K562 (cell line): ENCODE results near the gene PRM3. TPM values are rescaled to one million over a fixed set of nuclear protein-coding genes. Genes with fewer than 3 reads are reported as not detected.
A peak's percentile ranks its signal among the peaks of the same experiment; 100 is the strongest.

Experiments
- ATAC-seq: fragments of 200-7000 bp; cut with Tn5 transposase; 3 replicates; pipeline ENCODE4 v1.9.1; 2020; ENCODE audit warnings: moderate library complexity
- Bru-seq: library from RNA; stranded (reverse); fragments of 400-500 nt; gene quantifications from one replicate; lab custom pipeline; 2021; lab: Mats Ljungman, UMichigan
- BruChase-seq, 2 experiments: library from RNA; stranded (reverse); fragments of 400-500 nt; gene quantifications; one replicate each; lab custom pipeline; 2021; lab: Mats Ljungman, UMichigan
- BruUV-seq: library from RNA; stranded (reverse); fragments of 400-500 nt; replicated peaks from 2 replicates; lab custom pipeline; 2021; lab: Mats Ljungman, UMichigan
- CTCF ChIA-PET: fragments of 300-600 bp; formaldehyde crosslinking; extraction: SDS; loops from one replicate; lab custom pipeline; 2021; ENCODE audit warnings: low intra/inter-chr PET ratio; lab: Yijun Ruan, JAX
- POLR2A ChIA-PET: fragments of 300-600, 350-650 bp; sonication (Branson Sonifier 250); formaldehyde crosslinking; extraction: SDS; loops from one replicate; lab custom pipeline; 2021; ENCODE audit warnings: antibody characterized with exemption, inconsistent platforms; lab: Yijun Ruan, JAX
- DNase-seq, 4 experiments: peaks; one replicate each; pipeline versions ENCODE4 v3.0.0 to v3.0.0-alpha.2; 2011 to 2018; ENCODE audit warnings: low spot score in 3 of 4, mixed read lengths in 3 of 4; ENCODE audit errors: extremely low read depth in 1 of 4
- FAIRE-seq: peaks from 2 replicates; lab custom pipeline; 2011; peaks lifted over from hg19 to GRCh38; lab: Jason Lieb, UNC
- H2AFZ ChIP-seq: 2 replicates; pipeline ENCODE4 v1.6.0; 2011; ENCODE audit warnings: low read depth, low read length, control low read depth, inconsistent platforms
- H3K27ac ChIP-seq: fragments of 200-600 bp; 3 replicates; pipeline ENCODE4 v1.8.0; 2011; ENCODE audit warnings: low read depth, mild to moderate bottlenecking, control low read depth, inconsistent platforms, low read length, moderate library complexity, mixed read lengths; ENCODE audit errors: extremely low read depth
- H3K27me3 ChIP-seq, 2 experiments: fragments of 300-600 bp in 1 of 2; 2 replicates in 1 of 2; 3 replicates in 1 of 2; pipeline versions ENCODE4 v1.6.0 to v1.8.0; 2011; ENCODE audit warnings: inconsistent platforms in 2 of 2, low read length in 2 of 2, mild to moderate bottlenecking in 1 of 2, mixed read lengths in 1 of 2, moderate library complexity in 1 of 2; ENCODE audit not compliant: control insufficient read depth in 2 of 2, insufficient read depth in 2 of 2
- H3K36me3 ChIP-seq: fragments of 300-600 bp; 3 replicates; pipeline ENCODE4 v1.8.0; 2011; ENCODE audit warnings: mild to moderate bottlenecking, low read length, inconsistent platforms; ENCODE audit not compliant: control insufficient read depth, insufficient read depth
- H3K4me1 ChIP-seq, 2 experiments: fragments of 200-600 bp in 1 of 2; replicated peaks in 1 of 2; 2 replicates in 1 of 2; 3 replicates in 1 of 2; pipeline versions ENCODE4 v1.5.1 to v1.8.0; 2011; ENCODE audit warnings: inconsistent platforms in 2 of 2, low read length in 2 of 2, mild to moderate bottlenecking in 1 of 2, mixed read lengths in 1 of 2, moderate library complexity in 1 of 2; ENCODE audit not compliant: control insufficient read depth in 2 of 2, insufficient read depth in 2 of 2
- H3K4me2 ChIP-seq: 2 replicates; pipeline ENCODE4 v1.6.1; 2011; ENCODE audit warnings: low read length, control low read depth, inconsistent platforms, mixed read lengths; ENCODE audit not compliant: insufficient read depth
- H3K4me3 ChIP-seq: fragments of 200-600 bp; sonication (generic), shearing (Covaris generic); 2 replicates; pipeline ENCODE4 v1.5.1; 2016; ENCODE audit warnings: control low read depth, inconsistent platforms
- H3K79me2 ChIP-seq: fragments of 200-600 bp; 3 replicates; pipeline ENCODE4 v1.8.0; 2011; ENCODE audit warnings: low read length, inconsistent platforms; ENCODE audit not compliant: control insufficient read depth, insufficient read depth
- H3K9ac ChIP-seq, 2 experiments: 2 replicates each; pipeline versions ENCODE4 v1.6.0 to v1.6.1; 2011; ENCODE audit warnings: low read depth in 2 of 2, low read length in 2 of 2, control low read depth in 1 of 2, inconsistent platforms in 1 of 2, mild to moderate bottlenecking in 1 of 2, mixed read lengths in 1 of 2; ENCODE audit not compliant: insufficient read depth in 1 of 2
- H3K9me1 ChIP-seq: one replicate; pipeline ENCODE4 v1.6.0; 2011; ENCODE audit warnings: inconsistent platforms, mild to moderate bottlenecking, low read length, moderate library complexity; ENCODE audit not compliant: control insufficient read depth, insufficient read depth
- H3K9me3 ChIP-seq: replicated peaks from 2 replicates; pipeline ENCODE4 v1.5.1; 2011; ENCODE audit warnings: low read depth, low read length, inconsistent platforms; ENCODE audit not compliant: control insufficient read depth, insufficient read depth
- H4K20me1 ChIP-seq: replicated peaks from 2 replicates; pipeline ENCODE4 v1.6.1; 2011; ENCODE audit warnings: low read length, inconsistent platforms, mixed read lengths; ENCODE audit not compliant: control insufficient read depth, insufficient read depth
- MGA ChIP-seq: fragments of 450-650 bp; IDR thresholded peaks from 2 replicates; pipeline ENCODE4 v1.6.1; 2016; ENCODE audit warnings: mild to moderate bottlenecking, moderate library complexity
- NFIC ChIP-seq: fragments of 450-650 bp; IDR thresholded peaks from 2 replicates; pipeline ENCODE4 v1.6.1; 2017; ENCODE audit warnings: mild to moderate bottlenecking, inconsistent platforms
- NRF1 ChIP-seq, 2 experiments: fragments of 450-650 bp; IDR thresholded peaks in 1 of 2; conservative IDR thresholded peaks in 1 of 2; 2 replicates each; pipeline ENCODE4 v1.6.1; 2014; ENCODE audit warnings: mild to moderate bottlenecking in 2 of 2
- WGBS: fragments of 100-300 bp; shearing (Covaris generic); methylation state at CpG from one replicate; pipeline ENCODE4 v1.1.6; 2016; ENCODE audit warnings: low coverage, mixed read lengths; ENCODE audit not compliant: insufficient coverage; ENCODE audit errors: missing lambda C conversion rate; 5-methylcytosine and 5-hydroxymethylcytosine counted together
- in situ Hi-C: fragments of 300-500 bp; cut with MboI; formaldehyde crosslinking; loops from 4 replicates; pipeline ENCODE4 v1.15.0; 2018; ENCODE audit warnings: inconsistent platforms, mixed read lengths
- intact Hi-C: fragments of 100-400 bp; cut with micrococcal nuclease; formaldehyde crosslinking; loops from 2 replicates; pipeline ENCODE4 v1.14.2; 2022
- long read RNA-seq, 3 experiments: library from polyadenylated mRNA in 2 of 3; library from RNA in 1 of 3; unstranded in 2 of 3; stranded (forward) in 1 of 3; transcript quantifications; one replicate each; pipeline ENCODE4 v2.0.0, GENCODE V29; 2019 to 2022
- polyA minus RNA-seq, 3 experiments: library from RNA; depleted of rRNA, polyadenylated mRNA; stranded (reverse); fragments of >200 nt; gene quantifications; 2 replicates each; pipeline ENCODE4 v1.2.3, GENCODE V29; 2011
- polyA plus RNA-seq, 8 experiments: library from polyadenylated mRNA; depleted of rRNA in 4 of 8; stranded (reverse) in 5 of 8; unstranded in 3 of 8; fragments of >200 nt; fragmentation: Nextera tagmentation in 2 of 8; fragmentation: Illumina TruSeq in 1 of 8; extraction: Ambion mirVana in 2 of 8; extraction: Trizol in 1 of 8; gene quantifications; 2 replicates each; pipeline versions ENCODE4 v1.2.1 to v1.2.3, GENCODE V29; 2011 to 2014; ENCODE audit warnings: inconsistent platforms in 1 of 8, missing spikeins in 1 of 8
- total RNA-seq, 7 experiments: library from RNA; depleted of rRNA in 6 of 7; stranded (reverse); fragments of >200 nt in 6 of 7; fragmentation: Illumina TruSeq in 2 of 7; extraction: Trizol in 2 of 7; gene quantifications; 2 replicates each; pipeline versions ENCODE4 v1.2.1 to v1.2.3, GENCODE V29; 2011 to 2021; ENCODE audit warnings: low replicate concordance in 1 of 7

The PRM3 gene
- total RNA-seq (2011; cell fraction: chromatin; rRNA removed; ENCODE audit: low replicate concordance) = not detected in 2 replicates
- total RNA-seq (2011; cell fraction: nucleolus; rRNA removed) = not detected in 2 replicates
- total RNA-seq (2011; cell fraction: nucleoplasm; rRNA removed) = not detected in 2 replicates
- not detected in 2 replicates for total RNA-seq (2014; rRNA removed)
- not detected in 2 replicates for total RNA-seq (2014; rRNA removed; fragmentation: Illumina TruSeq; extraction: Trizol)
- not detected in 2 replicates for total RNA-seq (2015; rRNA removed; fragmentation: Illumina TruSeq; extraction: Trizol)
- total RNA-seq (2021) = not detected in 2 replicates
- not detected in 2 replicates for polyA plus RNA-seq (2011; rRNA removed)
- polyA plus RNA-seq (2011; cell fraction: cytosol; rRNA removed) = not detected in 2 replicates
- polyA plus RNA-seq (2011; cell fraction: nucleus; rRNA removed) = not detected in 2 replicates
- not detected in 2 replicates for polyA plus RNA-seq (2012)
- polyA plus RNA-seq (2014; fragmentation: Illumina TruSeq; extraction: Trizol) = not detected in 2 replicates
- polyA plus RNA-seq (2014; fragmentation: Nextera tagmentation; extraction: Ambion mirVana) = not detected
- not detected in 2 replicates for polyA plus RNA-seq (2014; rRNA removed)
- not detected in 2 replicates for polyA minus RNA-seq (2011; rRNA and poly(A)+ RNA removed)
- polyA minus RNA-seq (2011; cell fraction: cytosol; rRNA and poly(A)+ RNA removed) = not detected in 2 replicates
- not detected in 2 replicates for polyA minus RNA-seq (2011; cell fraction: nucleus; rRNA and poly(A)+ RNA removed)
- not detected for Bru-seq, nascent RNA
- BruChase-seq, experiment 1, labeled RNA remaining after a 2-hour chase = not detected
- not detected for BruChase-seq, experiment 2, labeled RNA remaining after a 6-hour chase
- long read RNA-seq, experiment 1 = 0 reads
- long read RNA-seq, experiment 2 = 0 reads
- long read RNA-seq, experiment 3 = 0 reads

GRCh38 chr16:11272921-11273720, at the start of gene PRM3:
PRM3 (minus strand) TSS chr16:11273629; CDS start chr16:11273595, 34 bp downstream.
- in situ Hi-C loops = no loop called here
- H3K4me3 ChIP-seq = no peak within 1 kb of the TSS
- CTCF ChIA-PET = no interaction called here
- H3K4me2 ChIP-seq = no peak within 1 kb of the TSS
- peaks cover 0 to 16% of the 10 kb centered on the region in 2 experiments; a peak in 1 of 5 replicates for H3K4me1 ChIP-seq
- TF ChIP-seq NFIC (peak; percentile 43; the same call in 1 of the 2 replicates), MGA (no peak), NRF1 (conservative IDR thresholded peaks at IDR 0.05 in 1 of 2, IDR thresholded peaks at IDR 0.05 in 1 of 2) (no peak)
- TF ChIP-seq, all 486 proteins: peak for 1
- peak within 1 kb of the TSS in 1 of 2 experiments; percentile 12; a peak in 1 of 4 replicates for H3K9ac ChIP-seq
- no peak for FAIRE-seq
- no TSS peak for BruUV-seq
- H3K27me3 ChIP-seq = peaks cover 23 to 37% of the 10 kb centered on the region in 2 experiments; a peak in 4 of 5 replicates
- no peak within 1 kb of the TSS for H3K27ac ChIP-seq
- H3K36me3 ChIP-seq = no peaks in the 10 kb centered on the region
- peak; percentile 35; the same call in 2 of the 3 replicates for ATAC-seq
- no peak for DNase-seq
- 0 out of 2 replicates have a peak, but pooled peaks cover 2% of the 10 kb centered on the region for H4K20me1 ChIP-seq
- WGBS = 32% methylated on average over 29 of the region's 30 CpGs
- intact Hi-C loops = no loop called here
- no peaks in the 10 kb centered on the region for H3K9me1 ChIP-seq
- POLR2A ChIA-PET = interaction anchor here (0.5 to 1.8 kb wide), 5 partner anchors 11 to 1565 kb away, joined by 3 to 8 read pairs (median 4); partner anchors contain the start of gene SOCS1
- H3K79me2 ChIP-seq = no peaks in the 10 kb centered on the region
- H3K9me3 ChIP-seq = no peaks in the 10 kb centered on the region
- peak within 1 kb of the TSS; percentile 45; the same call in 1 of the 2 replicates for H2AFZ ChIP-seq
